Activated B cell treated with CpG ODN at 0.5 μM for 24 hours (primary cell): Measurements from ENCODE around the gene GLRX5. TPM values are rescaled to one million over a fixed set of nuclear protein-coding genes. Genes with fewer than 3 reads are reported as not detected.

Source experiments
- ATAC-seq: fragments of 200-7000 bp; cut with Tn5 transposase; one replicate; pipeline ENCODE4 v1.10.0; 2021; ENCODE audit warnings: low read depth, mild to moderate bottlenecking, moderate library complexity
- CTCF ChIA-PET: fragments of 350-600 bp; sonication (Branson Sonifier 250); formaldehyde crosslinking; loops from one replicate; lab custom pipeline; 2021; ENCODE audit warnings: antibody characterized with exemption; lab: Charles Lee
- POLR2A ChIA-PET: fragments of 350-600 bp; sonication (Branson Sonifier 250); formaldehyde crosslinking; loops from one replicate; lab custom pipeline; 2021; ENCODE audit warnings: antibody characterized with exemption; lab: Charles Lee
- DNase-seq: peaks from one replicate; pipeline ENCODE4 v3.0.0; 2022
- H3K27ac Mint-ChIP-seq: one replicate; pipeline ENCODE4 v1.8.0; 2020; ENCODE audit warnings: mixed read lengths
- H3K27me3 Mint-ChIP-seq: one replicate; pipeline ENCODE4 v1.8.0; 2021; ENCODE audit warnings: mixed read lengths
- H3K36me3 Mint-ChIP-seq: one replicate; pipeline ENCODE4 v1.8.0; 2021; ENCODE audit warnings: low read depth, mixed read lengths
- H3K4me1 Mint-ChIP-seq: one replicate; pipeline ENCODE4 v1.8.0; 2021; ENCODE audit warnings: mixed read lengths
- H3K4me3 Mint-ChIP-seq: one replicate; pipeline ENCODE4 v1.8.0; 2020; ENCODE audit warnings: mild to moderate bottlenecking, mixed read lengths
- H3K9me3 Mint-ChIP-seq: one replicate; pipeline ENCODE4 v1.8.0; 2020; ENCODE audit warnings: mixed read lengths
- intact Hi-C: fragments of 100-400 bp; cut with micrococcal nuclease; formaldehyde crosslinking; loops from one replicate; pipeline ENCODE4 v1.15.1; 2024
- total RNA-seq: library from RNA; stranded (reverse); gene quantifications from 2 replicates; pipeline ENCODE4 v1.2.3, GENCODE V29; 2022
- TF ChIP-seq, protein P1 (sequence below): fragments of 200-600 bp; IDR thresholded peaks from one replicate; pipeline ENCODE4 v1.8.0; 2022; ENCODE audit warnings: antibody characterized with exemption, mild to moderate bottlenecking

The GLRX5 gene
- total RNA-seq, 1 donor from 2014 or later: 20.5 TPM

DNA sequence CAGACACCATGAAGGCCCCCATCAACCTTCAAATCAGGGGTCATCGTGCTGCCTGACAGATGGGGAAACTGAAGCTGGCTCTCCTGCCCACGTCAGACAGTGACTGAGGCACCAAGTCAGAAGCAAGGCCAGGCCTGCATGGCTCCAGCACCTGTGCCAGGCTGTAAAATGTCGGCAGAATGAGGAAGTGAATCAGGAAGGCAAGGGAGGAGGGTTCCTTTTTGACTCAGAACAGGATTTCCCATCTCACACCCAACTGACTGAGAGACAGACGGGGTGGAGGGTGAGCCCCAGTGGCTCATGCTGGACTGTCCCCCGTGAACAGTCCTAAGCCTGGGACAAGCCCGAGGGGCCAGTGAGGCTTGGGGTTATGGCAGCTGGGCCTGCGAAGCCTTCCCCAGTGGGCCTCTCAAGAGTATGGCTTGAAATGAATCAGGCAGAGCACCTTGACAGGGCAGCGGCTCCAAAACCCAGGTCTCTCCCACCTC is 39.3 kb upstream of the GLRX5 start:
- Mint-ChIP-seq H3K27me3 (no peaks in the 10 kb centered on the region), H3K4me1 (peaks cover 86% of the 10 kb centered on the region), H3K9me3 (no peaks in the 10 kb centered on the region), H3K27ac (peak overlapping the region; percentile 91), H3K36me3 (peaks cover 38% of the 10 kb centered on the region), H3K4me3 (peak overlapping the region; percentile 62)
- ChIA-PET CTCF (interaction anchor here (1.1 to 2.4 kb wide), 6 partner anchors 11 to 69 kb away, joined by 3 to 10 read pairs (median 6); no protein-coding TSS in a partner anchor), POLR2A (interaction anchor here (1.1 to 5.3 kb wide), 9 partner anchors 8 to 39 kb away, joined by 3 to 113 read pairs (median 11); partner anchors contain the start of genes GLRX5 and SYNE3)
- peak; percentile 60 for DNase-seq
- TF ChIP-seq, protein P1, sequence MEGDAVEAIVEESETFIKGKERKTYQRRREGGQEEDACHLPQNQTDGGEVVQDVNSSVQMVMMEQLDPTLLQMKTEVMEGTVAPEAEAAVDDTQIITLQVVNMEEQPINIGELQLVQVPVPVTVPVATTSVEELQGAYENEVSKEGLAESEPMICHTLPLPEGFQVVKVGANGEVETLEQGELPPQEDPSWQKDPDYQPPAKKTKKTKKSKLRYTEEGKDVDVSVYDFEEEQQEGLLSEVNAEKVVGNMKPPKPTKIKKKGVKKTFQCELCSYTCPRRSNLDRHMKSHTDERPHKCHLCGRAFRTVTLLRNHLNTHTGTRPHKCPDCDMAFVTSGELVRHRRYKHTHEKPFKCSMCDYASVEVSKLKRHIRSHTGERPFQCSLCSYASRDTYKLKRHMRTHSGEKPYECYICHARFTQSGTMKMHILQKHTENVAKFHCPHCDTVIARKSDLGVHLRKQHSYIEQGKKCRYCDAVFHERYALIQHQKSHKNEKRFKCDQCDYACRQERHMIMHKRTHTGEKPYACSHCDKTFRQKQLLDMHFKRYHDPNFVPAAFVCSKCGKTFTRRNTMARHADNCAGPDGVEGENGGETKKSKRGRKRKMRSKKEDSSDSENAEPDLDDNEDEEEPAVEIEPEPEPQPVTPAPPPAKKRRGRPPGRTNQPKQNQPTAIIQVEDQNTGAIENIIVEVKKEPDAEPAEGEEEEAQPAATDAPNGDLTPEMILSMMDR: no peak
- ATAC-seq: peak; percentile 87
- intact Hi-C loops: loop anchor here (1.0 to 5.0 kb wide), 7 partner anchors 8 to 338 kb away; partner anchors contain the start of genes DICER1 and SYNE3

DNA sequence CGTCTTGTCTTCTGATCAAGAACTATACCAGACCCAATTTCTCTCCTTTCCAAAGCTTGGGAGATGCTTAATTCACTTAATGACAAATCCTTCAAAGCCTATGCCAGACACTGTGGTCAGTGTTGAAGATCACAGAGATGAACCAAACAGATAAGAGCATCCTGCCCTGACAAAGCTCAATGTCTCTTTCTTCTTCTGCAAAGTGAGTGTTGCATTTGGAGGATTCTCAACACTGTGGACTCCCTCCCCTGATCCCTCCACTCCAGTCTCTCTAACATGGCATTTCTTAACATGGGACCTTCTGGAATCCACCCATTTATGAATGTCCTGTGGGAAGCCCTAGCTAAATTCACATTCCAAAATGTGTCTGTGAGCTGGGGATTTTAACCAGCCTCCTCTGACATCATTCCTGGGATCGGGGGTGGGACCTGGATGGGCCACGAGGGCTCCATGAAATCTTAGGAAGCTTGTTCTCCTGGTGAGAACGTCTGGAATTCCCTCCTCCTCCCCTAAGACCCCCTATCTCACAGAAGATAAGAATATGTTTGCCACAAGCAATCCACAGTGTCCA is 38.7 kb upstream of the GLRX5 start:
- intact Hi-C loops: loop anchor here (5.0 kb wide), 1 partner anchor 34 kb away; no protein-coding TSS in a partner anchor
- H3K9me3 Mint-ChIP-seq: no peaks in the 10 kb centered on the region
- TF ChIP-seq, protein P1: no peak
- POLR2A ChIA-PET: interaction anchor here (1.1 to 5.3 kb wide), 9 partner anchors 8 to 39 kb away, joined by 3 to 113 read pairs (median 11); partner anchors contain the start of genes GLRX5 and SYNE3
- peak overlapping the region; percentile 91 for H3K27ac Mint-ChIP-seq
- CTCF ChIA-PET: interaction anchor here (1.1 to 2.4 kb wide), 6 partner anchors 11 to 69 kb away, joined by 3 to 10 read pairs (median 6); no protein-coding TSS in a partner anchor
- H3K27me3 Mint-ChIP-seq: no peaks in the 10 kb centered on the region
- H3K4me1 Mint-ChIP-seq: peaks cover 86% of the 10 kb centered on the region
- ATAC-seq (peak; percentile 7), DNase-seq (no peak)
- peaks cover 43% of the 10 kb centered on the region for H3K36me3 Mint-ChIP-seq
- peak overlapping the region; percentile 62 for H3K4me3 Mint-ChIP-seq

DNA sequence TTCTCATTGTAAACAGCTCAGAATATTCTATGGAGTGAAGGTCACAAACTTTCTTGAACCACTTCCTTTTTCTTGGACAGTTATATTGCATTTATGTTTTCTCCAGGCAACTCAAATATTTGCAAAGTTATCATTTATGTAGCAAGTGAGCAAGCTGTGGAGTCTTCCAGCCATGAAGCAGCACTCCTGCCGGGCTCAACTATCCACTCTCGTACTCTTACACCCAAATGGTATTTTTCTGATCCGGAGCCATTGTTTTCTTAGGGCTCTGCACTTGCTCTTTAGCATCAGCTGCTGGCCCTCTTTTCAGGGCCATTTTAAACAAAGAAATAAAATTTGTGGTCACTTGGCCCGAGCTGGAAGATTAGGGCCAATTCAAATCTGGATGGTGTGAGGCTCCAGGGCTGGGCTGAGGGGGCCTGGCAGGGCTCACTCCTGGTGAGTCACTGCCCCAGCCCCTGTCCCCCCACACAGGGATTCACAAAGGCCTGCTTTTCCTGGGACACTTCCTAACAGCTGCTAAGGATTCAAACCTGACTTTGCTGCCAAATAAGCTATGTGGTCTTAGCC is 38.1 kb upstream of the GLRX5 start:
- H3K36me3 Mint-ChIP-seq: peaks cover 44% of the 10 kb centered on the region

DNA sequence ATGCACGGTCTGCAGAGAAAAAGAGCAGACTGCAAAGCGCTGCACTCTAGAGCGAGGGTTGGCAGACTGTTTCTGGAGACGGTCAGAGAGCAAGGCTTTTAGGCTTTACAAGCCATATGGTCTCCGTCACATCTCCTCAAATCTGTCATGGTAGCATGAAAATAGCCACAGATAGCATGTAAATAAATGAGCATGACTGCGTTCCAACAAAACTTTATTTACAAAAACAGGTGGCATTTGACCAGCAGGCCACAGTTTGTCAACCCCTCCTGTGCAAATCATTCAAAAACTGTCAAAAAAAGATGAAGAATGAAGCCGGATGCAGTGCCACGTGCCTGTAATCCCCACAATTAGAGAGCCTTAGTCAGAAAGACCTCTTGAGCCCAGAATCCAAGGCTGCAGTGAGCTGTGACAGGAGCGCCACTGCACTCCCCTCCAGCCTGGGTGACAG is 37.3 kb upstream of the GLRX5 start:
- DNase-seq (no peak), ATAC-seq (no peak)
- H3K36me3 Mint-ChIP-seq: peaks cover 43% of the 10 kb centered on the region
- ChIA-PET POLR2A (interaction anchor here (2.6 to 5.3 kb wide), 3 partner anchors 10 to 36 kb away, joined by 12 to 113 read pairs (median 19); partner anchors contain the start of genes GLRX5 and SYNE3), CTCF (no interaction called here)
- H3K9me3 Mint-ChIP-seq: no peaks in the 10 kb centered on the region
- peaks cover 92% of the 10 kb centered on the region for H3K4me1 Mint-ChIP-seq
- peak overlapping the region; percentile 15 for H3K4me3 Mint-ChIP-seq
- peak overlapping the region; percentile 32 for H3K27ac Mint-ChIP-seq
- intact Hi-C loops: loop anchor here (5.0 kb wide), 1 partner anchor 35 kb away; no protein-coding TSS in a partner anchor
- TF ChIP-seq, protein P1: no peak
- H3K27me3 Mint-ChIP-seq: no peaks in the 10 kb centered on the region

More for the DNA sequence above, 38.1 kb upstream of the GLRX5 start:
- DNase-seq (no peak), ATAC-seq (no peak)
- H3K27me3 Mint-ChIP-seq: no peaks in the 10 kb centered on the region
- CTCF ChIA-PET: interaction anchor here (1.1 to 2.4 kb wide), 6 partner anchors 10 to 70 kb away, joined by 3 to 10 read pairs (median 6); no protein-coding TSS in a partner anchor
- H3K4me3 Mint-ChIP-seq: peak overlapping the region; percentile 51
- TF ChIP-seq, protein P1: no peak
- H3K4me1 Mint-ChIP-seq: peaks cover 88% of the 10 kb centered on the region
- peak overlapping the region; percentile 91 for H3K27ac Mint-ChIP-seq
- H3K9me3 Mint-ChIP-seq: no peaks in the 10 kb centered on the region
- POLR2A ChIA-PET: interaction anchor here (1.8 to 5.3 kb wide), 8 partner anchors 8 to 40 kb away, joined by 4 to 113 read pairs (median 12); partner anchors contain the start of genes GLRX5 and SYNE3
- intact Hi-C loops: loop anchor here (5.0 kb wide), 1 partner anchor 34 kb away; no protein-coding TSS in a partner anchor
